GM23338 (cell line): ENCODE measurements around the gene EBI3. TPM values are rescaled to one million over a fixed set of nuclear protein-coding genes. Genes with fewer than 3 reads are reported as not detected.
"Not testable (repeated sequence)": the region's sequence is repeated elsewhere in the genome, so short reads cannot be mapped to it uniquely, and the experiment has no call there.

Experiments
- ATAC-seq: fragments of 200-7000 bp; cut with Tn5 transposase; 3 replicates; pipeline ENCODE4 v1.9.1; 2020
- DNase-seq: peaks from one replicate; pipeline ENCODE4 v3.0.0-alpha.2; 2015; ENCODE audit warnings: low spot score
- H2AFZ ChIP-seq: fragments of 200-600 bp; sonication (generic); 2 replicates; pipeline ENCODE4 v1.8.0; 2016; ENCODE audit warnings: antibody characterized with exemption, mild to moderate bottlenecking, moderate library complexity
- H3F3A ChIP-seq: fragments of 200-600 bp; sonication (generic); replicated peaks from 2 replicates; pipeline ENCODE4 v1.8.0; 2017; ENCODE audit warnings: antibody characterized with exemption, mixed run types, low read depth
- H3K27ac ChIP-seq: fragments of 200-600 bp; sonication (generic); 2 replicates; pipeline ENCODE4 v1.6.1; 2016; ENCODE audit warnings: low read depth
- H3K27me3 ChIP-seq: fragments of 200-600 bp; sonication (generic); 2 replicates; pipeline ENCODE4 v1.8.0; 2016; ENCODE audit warnings: mild to moderate bottlenecking, mixed run types, moderate library complexity; ENCODE audit not compliant: insufficient read depth
- H3K36me3 ChIP-seq: fragments of 200-600 bp; sonication (generic); 2 replicates; pipeline ENCODE4 v1.8.0; 2016; ENCODE audit warnings: mild to moderate bottlenecking; ENCODE audit not compliant: insufficient read depth
- H3K4me1 ChIP-seq: fragments of 200-600 bp; sonication (generic); 2 replicates; pipeline ENCODE4 v1.8.0; 2016; ENCODE audit warnings: mild to moderate bottlenecking, moderate library complexity; ENCODE audit not compliant: insufficient read depth
- H3K4me2 ChIP-seq: fragments of 200-600 bp; sonication (generic); 2 replicates; pipeline ENCODE4 v1.7.1; 2017; ENCODE audit warnings: mixed run types
- H3K4me3 ChIP-seq: fragments of 200-600 bp; sonication (generic); 2 replicates; pipeline ENCODE4 v1.6.1; 2016; ENCODE audit warnings: mixed run types
- H3K79me2 ChIP-seq: fragments of 200-600 bp; sonication (generic); replicated peaks from 2 replicates; pipeline ENCODE4 v1.8.0; 2017; ENCODE audit warnings: mild to moderate bottlenecking; ENCODE audit not compliant: insufficient read depth
- H3K9me2 ChIP-seq: fragments of 200-600 bp; sonication (generic); 2 replicates; pipeline ENCODE4 v1.8.0; 2017; ENCODE audit not compliant: insufficient read depth
- H4K20me1 ChIP-seq: fragments of 200-600 bp; sonication (generic); replicated peaks from 2 replicates; pipeline ENCODE4 v1.8.0; 2017; ENCODE audit warnings: mild to moderate bottlenecking; ENCODE audit not compliant: insufficient read depth
- H3K27ac Mint-ChIP-seq: 2 replicates; pipeline ENCODE4 v1.8.0; 2020; ENCODE audit warnings: inconsistent platforms, mild to moderate bottlenecking, moderate library complexity, mixed read lengths
- H3K27me3 Mint-ChIP-seq: 3 replicates; pipeline ENCODE4 v1.8.0; 2022; ENCODE audit warnings: low read depth, mild to moderate bottlenecking, moderate library complexity, mixed read lengths, inconsistent platforms; ENCODE audit not compliant: insufficient read depth, poor library complexity
- H3K36me3 Mint-ChIP-seq: 3 replicates; pipeline ENCODE4 v1.8.0; 2021; ENCODE audit warnings: low read depth, mild to moderate bottlenecking, inconsistent platforms, moderate library complexity, mixed read lengths
- H3K4me1 Mint-ChIP-seq: 3 replicates; pipeline ENCODE4 v1.8.0; 2020; ENCODE audit warnings: mild to moderate bottlenecking, inconsistent platforms, mixed read lengths
- H3K4me3 Mint-ChIP-seq: 3 replicates; pipeline ENCODE4 v1.8.0; 2021; ENCODE audit warnings: moderate library complexity, mild to moderate bottlenecking, inconsistent platforms, mixed read lengths
- H3K9me3 Mint-ChIP-seq: 3 replicates; pipeline ENCODE4 v1.8.0; 2020; ENCODE audit warnings: moderate library complexity, mild to moderate bottlenecking, inconsistent platforms, mixed read lengths
- ETS1 ChIP-seq: IDR thresholded peaks from 2 replicates; pipeline ENCODE4 v1.6.1; 2016; ENCODE audit warnings: antibody characterized with exemption
- EZH2 ChIP-seq: fragments of 200-600 bp; sonication (generic); IDR thresholded peaks from one replicate; pipeline ENCODE4 v1.8.0; 2017; ENCODE audit warnings: antibody characterized with exemption, mild to moderate bottlenecking, low read depth; ENCODE audit not compliant: unreplicated experiment
- POLR2AphosphoS5 ChIP-seq: IDR thresholded peaks from 2 replicates; pipeline ENCODE4 v1.6.1; 2016; ENCODE audit warnings: antibody characterized with exemption, low read depth
- polyA plus RNA-seq: library from polyadenylated mRNA; unstranded; fragments of >200 nt; fragmentation: Nextera tagmentation; extraction: Ambion mirVana; gene quantifications from 2 replicates; pipeline ENCODE4 v1.2.1, GENCODE V29; 2016
- total RNA-seq: library from RNA; depleted of rRNA; stranded (reverse); fragments of >200 nt; shearing (Covaris generic); gene quantifications from 2 replicates; pipeline ENCODE4 v1.2.3, GENCODE V29; 2014

Gene EBI3
- total and polyA plus RNA-seq, 2 experiments from 2014 or later, result 0.52 to 1.4 TPM

- Mint-ChIP-seq H3K27me3 (peaks cover 3% of the 10 kb centered on the region), H3K4me3 (no peak overlapping the region), H3K4me1 (no peaks in the 10 kb centered on the region), H3K36me3 (peaks cover 4% of the 10 kb centered on the region; the same call in 1 of the 3 replicates), H3K9me3 (no peaks in the 10 kb centered on the region; the same call in 2 of the 3 replicates), H3K27ac (no peak overlapping the region)
- H3K27me3 ChIP-seq, result no peaks in the 10 kb centered on the region
- H3K36me3 ChIP-seq, result no peaks in the 10 kb centered on the region
- no peak overlapping the region for H3K27ac ChIP-seq
- no peaks in the 10 kb centered on the region for H3F3A ChIP-seq
- no peaks in the 10 kb centered on the region for H3K79me2 ChIP-seq
- no peak overlapping the region for H3K4me2 ChIP-seq
- no peaks in the 10 kb centered on the region; the same call in 1 of the 2 replicates for H3K4me1 ChIP-seq
- DNase-seq, result no peak
- no peaks in the 10 kb centered on the region for H4K20me1 ChIP-seq
- H3K9me2 ChIP-seq, result no peaks in the 10 kb centered on the region
- ATAC-seq, result no peak
- no peak overlapping the region for H3K4me3 ChIP-seq
- no peak overlapping the region for H2AFZ ChIP-seq
- no peak for TF ChIP-seq POLR2AphosphoS5
These were observed 1.6 kb upstream of the EBI3 start for GRCh38 chr19:4227771-4228170.

- no peak overlapping the region for H3K27ac Mint-ChIP-seq
- H4K20me1 ChIP-seq, result no peaks in the 10 kb centered on the region
- no peaks in the 10 kb centered on the region for H3F3A ChIP-seq
- H3K4me1 ChIP-seq, result no peaks in the 10 kb centered on the region; the same call in 1 of the 2 replicates
- no peaks in the 10 kb centered on the region for H3K79me2 ChIP-seq
- H3K4me1 Mint-ChIP-seq, result no peaks in the 10 kb centered on the region
- H3K9me2 ChIP-seq, result no peaks in the 10 kb centered on the region
- peak overlapping the region; percentile 23; the same call in 1 of the 2 replicates for H2AFZ ChIP-seq
- ATAC-seq (no peak), DNase-seq (no peak)
- no peak overlapping the region for H3K27ac ChIP-seq
- no peaks in the 10 kb centered on the region for H3K27me3 ChIP-seq
- H3K36me3 ChIP-seq, result no peaks in the 10 kb centered on the region
- H3K27me3 Mint-ChIP-seq, result peaks cover 7% of the 10 kb centered on the region
- peak overlapping the region; percentile 66; the same call in 1 of the 2 replicates for H3K4me2 ChIP-seq
- H3K4me3 Mint-ChIP-seq, result no peak overlapping the region
- TF ChIP-seq POLR2AphosphoS5, result no peak
- TF ChIP-seq ETS1, result no peak
- TF ChIP-seq EZH2, result no peak
- H3K36me3 Mint-ChIP-seq, result peaks cover 4% of the 10 kb centered on the region; the same call in 1 of the 3 replicates
- H3K9me3 Mint-ChIP-seq, result no peaks in the 10 kb centered on the region; the same call in 2 of the 3 replicates
- 0 out of 2 replicates have a peak overlapping the region, but pooled peaks have one; percentile 26 for H3K4me3 ChIP-seq
These were observed 551 bp upstream of the EBI3 start for GRCh38 chr19:4228765-4229178.

DNA sequence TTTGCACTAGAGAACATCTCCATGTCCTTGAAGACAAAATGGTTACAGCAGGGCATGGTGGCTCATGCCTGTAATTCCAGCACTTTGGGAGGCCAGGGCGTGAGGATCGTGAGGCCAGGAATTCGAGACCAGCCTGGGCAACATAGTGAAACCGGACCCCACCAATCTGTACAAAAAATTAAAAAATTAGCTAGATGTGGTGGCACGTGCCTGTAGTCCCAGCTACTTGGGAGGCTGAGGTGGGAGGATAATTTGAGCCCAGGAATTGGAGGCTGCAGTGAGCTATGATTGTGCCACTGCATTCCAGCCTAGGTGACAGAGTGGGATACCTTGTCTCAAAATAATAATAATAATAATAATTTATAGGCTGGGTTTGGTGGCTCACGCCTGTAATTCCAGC is 914 bp downstream of the EBI3 start:
- H3K27me3 Mint-ChIP-seq, H3K9me3 Mint-ChIP-seq, H4K20me1 ChIP-seq, H3K4me1 ChIP-seq, H3K4me3 Mint-ChIP-seq, H3F3A ChIP-seq, H3K36me3 Mint-ChIP-seq, H3K27ac ChIP-seq, H3K27me3 ChIP-seq, ATAC-seq, H3K9me2 ChIP-seq, H3K79me2 ChIP-seq, H3K36me3 ChIP-seq, H3K4me2 ChIP-seq, H3K4me3 ChIP-seq, H3K27ac Mint-ChIP-seq, H2AFZ ChIP-seq, DNase-seq, H3K4me1 Mint-ChIP-seq: not testable (repeated sequence)

GRCh38 chr19:4231521-4231920 is 2.2 kb downstream of the EBI3 start:
- ATAC-seq, H4K20me1 ChIP-seq, H2AFZ ChIP-seq, H3K9me2 ChIP-seq, H3K4me3 ChIP-seq, H3K9me3 Mint-ChIP-seq, H3K36me3 ChIP-seq, H3K79me2 ChIP-seq, H3K27me3 ChIP-seq, H3K36me3 Mint-ChIP-seq, DNase-seq, H3F3A ChIP-seq, H3K4me3 Mint-ChIP-seq, H3K4me1 ChIP-seq, H3K4me1 Mint-ChIP-seq, H3K4me2 ChIP-seq, H3K27me3 Mint-ChIP-seq, H3K27ac Mint-ChIP-seq, H3K27ac ChIP-seq: not testable (repeated sequence)

DNA sequence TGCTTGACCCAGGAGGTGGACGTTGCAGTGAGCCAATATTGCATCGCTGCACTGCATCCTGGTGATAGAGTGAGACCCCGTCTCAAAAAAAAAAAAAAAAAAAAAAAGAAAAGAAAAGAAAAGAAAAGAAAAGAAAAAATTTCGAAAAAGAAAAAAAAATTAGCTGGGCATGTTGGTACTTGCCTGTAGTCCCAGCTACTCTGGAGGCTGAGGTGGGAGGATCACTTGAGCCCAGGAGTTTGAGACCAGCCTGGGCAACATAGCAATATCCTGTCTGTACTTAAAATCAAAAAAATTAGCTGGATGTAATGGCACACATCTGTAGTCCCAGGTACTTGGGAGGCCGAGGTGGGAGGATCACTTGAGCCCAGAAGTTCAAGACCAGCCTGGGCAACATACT is 2.8 kb downstream of the EBI3 start:
- H3K4me3 ChIP-seq, H2AFZ ChIP-seq, H4K20me1 ChIP-seq, DNase-seq, H3K4me1 Mint-ChIP-seq, H3F3A ChIP-seq, H3K27me3 Mint-ChIP-seq, H3K27ac Mint-ChIP-seq, H3K27me3 ChIP-seq, H3K36me3 Mint-ChIP-seq, H3K27ac ChIP-seq, H3K36me3 ChIP-seq, ATAC-seq, H3K9me2 ChIP-seq, H3K4me2 ChIP-seq, H3K79me2 ChIP-seq, H3K4me3 Mint-ChIP-seq, H3K9me3 Mint-ChIP-seq, H3K4me1 ChIP-seq: not testable (repeated sequence)
